Progenitor cell of endocrine pancreas (in vitro differentiated cells): ENCODE measurements around the gene KNG1. TPM values are rescaled to one million over a fixed set of nuclear protein-coding genes. Genes with fewer than 3 reads are reported as not detected.

Experiments
- DNase-seq: peaks from one replicate; pipeline ENCODE4 v3.0.0; 2021; ENCODE audit warnings: low spot score; ENCODE audit not compliant: unreplicated experiment
- H3K27ac Mint-ChIP-seq: 2 replicates; pipeline ENCODE4 v1.8.0; 2021; ENCODE audit warnings: mild to moderate bottlenecking, moderate library complexity, mixed read lengths
- H3K27me3 Mint-ChIP-seq: 2 replicates; pipeline ENCODE4 v1.8.0; 2021; ENCODE audit warnings: mixed read lengths
- H3K36me3 Mint-ChIP-seq: 2 replicates; pipeline ENCODE4 v1.8.0; 2022; ENCODE audit warnings: mixed read lengths; ENCODE audit not compliant: insufficient read depth
- H3K4me1 Mint-ChIP-seq: 2 replicates; pipeline ENCODE4 v1.8.0; 2021; ENCODE audit warnings: low read depth, mixed read lengths
- H3K4me3 Mint-ChIP-seq: 2 replicates; pipeline ENCODE4 v1.8.0; 2021; ENCODE audit warnings: low read depth, mild to moderate bottlenecking, moderate library complexity, mixed read lengths
- H3K9me3 Mint-ChIP-seq: 2 replicates; pipeline ENCODE4 v1.8.0; 2021; ENCODE audit warnings: low read depth, mixed read lengths
- total RNA-seq: library from RNA; stranded (reverse); gene quantifications from 2 replicates; pipeline ENCODE4 v1.2.1, GENCODE V29; 2021
- TF ChIP-seq, protein P1 (sequence below): fragments of 200-600 bp; sonication (generic); IDR thresholded peaks from one replicate; pipeline ENCODE4 v1.5.0; 2021; ENCODE audit warnings: antibody characterized with exemption, mild to moderate bottlenecking; ENCODE audit not compliant: unreplicated experiment

Gene KNG1
- total RNA-seq, 1 donor from 2014 or later = not detected

DNA sequence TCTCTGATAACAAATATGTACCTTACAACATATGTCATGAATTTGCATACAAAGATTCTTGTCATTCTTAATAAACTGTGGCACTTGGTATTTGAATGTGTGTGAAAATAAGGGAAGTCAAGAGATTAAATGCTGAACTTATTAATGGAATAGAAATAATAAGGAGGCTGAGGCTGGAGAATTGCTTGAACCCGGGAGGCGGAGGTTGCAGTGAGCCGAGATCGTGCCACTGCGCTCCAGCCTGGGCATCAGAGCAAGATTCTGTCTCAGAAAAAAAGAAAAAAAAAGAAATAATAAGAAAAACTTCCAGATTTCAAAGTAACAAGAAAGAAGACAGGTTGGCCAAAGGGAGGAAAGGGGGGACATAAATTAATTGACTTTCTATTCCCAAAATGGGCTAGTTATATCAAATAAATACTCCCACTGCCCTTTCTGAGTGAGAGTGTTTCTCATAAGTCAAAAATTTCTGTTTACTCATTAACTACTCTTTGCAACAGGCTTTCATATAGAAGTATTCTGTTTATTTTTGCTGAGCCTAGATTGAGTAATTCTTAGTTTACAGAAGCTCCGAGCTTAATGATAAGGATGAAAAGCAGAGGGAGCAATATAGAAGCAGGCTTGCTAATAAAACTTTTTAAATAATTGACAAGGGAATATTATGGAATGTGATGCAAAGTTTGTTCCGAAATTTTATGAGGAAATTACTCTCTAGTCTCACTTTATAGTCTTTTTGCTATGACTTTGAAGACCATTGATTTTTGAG is 25.6 kb downstream of the KNG1 start:
- peaks cover 9% of the 10 kb centered on the region for H3K27me3 Mint-ChIP-seq
- H3K36me3 Mint-ChIP-seq = no peaks in the 10 kb centered on the region
- H3K4me3 Mint-ChIP-seq = no peak overlapping the region
- no peak for DNase-seq
- peaks cover 19% of the 10 kb centered on the region for H3K4me1 Mint-ChIP-seq
- TF ChIP-seq, protein P1, sequence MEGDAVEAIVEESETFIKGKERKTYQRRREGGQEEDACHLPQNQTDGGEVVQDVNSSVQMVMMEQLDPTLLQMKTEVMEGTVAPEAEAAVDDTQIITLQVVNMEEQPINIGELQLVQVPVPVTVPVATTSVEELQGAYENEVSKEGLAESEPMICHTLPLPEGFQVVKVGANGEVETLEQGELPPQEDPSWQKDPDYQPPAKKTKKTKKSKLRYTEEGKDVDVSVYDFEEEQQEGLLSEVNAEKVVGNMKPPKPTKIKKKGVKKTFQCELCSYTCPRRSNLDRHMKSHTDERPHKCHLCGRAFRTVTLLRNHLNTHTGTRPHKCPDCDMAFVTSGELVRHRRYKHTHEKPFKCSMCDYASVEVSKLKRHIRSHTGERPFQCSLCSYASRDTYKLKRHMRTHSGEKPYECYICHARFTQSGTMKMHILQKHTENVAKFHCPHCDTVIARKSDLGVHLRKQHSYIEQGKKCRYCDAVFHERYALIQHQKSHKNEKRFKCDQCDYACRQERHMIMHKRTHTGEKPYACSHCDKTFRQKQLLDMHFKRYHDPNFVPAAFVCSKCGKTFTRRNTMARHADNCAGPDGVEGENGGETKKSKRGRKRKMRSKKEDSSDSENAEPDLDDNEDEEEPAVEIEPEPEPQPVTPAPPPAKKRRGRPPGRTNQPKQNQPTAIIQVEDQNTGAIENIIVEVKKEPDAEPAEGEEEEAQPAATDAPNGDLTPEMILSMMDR = no peak
- no peak overlapping the region for H3K27ac Mint-ChIP-seq
- peaks cover 4% of the 10 kb centered on the region for H3K9me3 Mint-ChIP-seq

DNA sequence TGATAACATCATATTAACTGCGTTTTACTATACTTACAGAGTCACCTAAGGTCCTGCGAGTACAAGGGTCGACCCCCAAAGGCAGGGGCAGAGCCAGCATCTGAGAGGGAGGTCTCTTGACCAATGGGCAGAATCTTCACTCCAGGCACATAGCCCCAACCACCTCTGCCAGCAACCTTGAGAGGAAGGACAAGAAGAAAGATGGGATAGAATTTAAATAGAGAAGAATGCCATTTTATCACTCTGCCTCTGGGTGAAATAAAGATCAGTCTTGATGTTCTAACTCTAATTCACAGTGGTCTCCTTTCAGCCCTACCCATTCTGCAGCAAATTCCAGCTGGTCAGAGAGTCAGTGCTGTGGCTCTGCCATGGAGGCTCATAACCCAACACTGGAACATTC is 26.5 kb downstream of the KNG1 start:
- no peaks in the 10 kb centered on the region for H3K36me3 Mint-ChIP-seq
- no peak overlapping the region for H3K4me3 Mint-ChIP-seq
- peaks cover 9% of the 10 kb centered on the region for H3K27me3 Mint-ChIP-seq
- H3K9me3 Mint-ChIP-seq = peaks cover 4% of the 10 kb centered on the region
- H3K27ac Mint-ChIP-seq = no peak overlapping the region
- DNase-seq = no peak
- peaks cover 19% of the 10 kb centered on the region for H3K4me1 Mint-ChIP-seq
- TF ChIP-seq, protein P1 = no peak

DNA sequence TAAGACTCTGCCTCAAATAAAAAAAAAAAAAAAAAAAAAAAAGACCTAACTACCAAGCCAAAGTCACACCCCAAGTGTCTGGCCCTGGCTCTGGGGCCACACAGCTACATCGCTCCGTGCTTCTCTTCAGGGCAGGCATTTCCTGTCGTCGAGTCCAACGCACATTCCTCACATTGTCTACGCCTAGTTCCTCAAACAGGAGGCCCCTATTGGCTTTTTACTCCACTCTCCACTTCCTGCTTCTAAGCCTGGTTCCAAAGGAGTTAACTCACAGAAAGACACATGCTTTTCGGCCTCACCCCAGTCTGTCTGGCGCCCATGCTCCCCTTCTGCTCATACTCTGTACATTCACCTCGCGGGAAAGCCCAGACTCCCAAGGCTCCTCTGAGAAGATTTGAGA is 28.8 kb downstream of the KNG1 start:
- Mint-ChIP-seq H3K4me1 (peaks cover 19% of the 10 kb centered on the region), H3K4me3 (no peak overlapping the region), H3K27me3 (no peaks in the 10 kb centered on the region), H3K27ac (peak overlapping the region; percentile 37), H3K9me3 (peaks cover 4% of the 10 kb centered on the region), H3K36me3 (no peaks in the 10 kb centered on the region)
- no peak for DNase-seq
- TF ChIP-seq, protein P1 = no peak

DNA sequence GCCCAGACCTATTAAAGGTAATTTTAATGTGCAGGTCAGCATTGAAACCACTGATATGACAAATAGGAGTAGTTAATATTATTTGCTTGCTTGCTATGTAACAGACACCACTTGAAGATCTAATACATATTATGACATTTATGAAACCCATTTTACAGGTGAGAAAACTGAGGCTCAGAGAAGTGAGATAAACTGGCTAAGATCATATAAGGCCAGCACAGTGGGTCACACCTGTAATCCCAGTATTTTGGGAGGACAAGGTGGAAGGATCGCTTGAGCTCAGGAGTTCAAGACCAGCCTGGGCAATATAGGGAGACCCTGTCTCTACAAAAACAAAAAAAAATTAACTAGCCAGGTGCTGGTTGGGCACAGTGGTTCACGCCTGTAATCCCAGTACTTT is 33.2 kb downstream of the KNG1 start:
- Mint-ChIP-seq H3K4me3 (no peak overlapping the region), H3K27ac (no peak overlapping the region), H3K36me3 (no peaks in the 10 kb centered on the region), H3K4me1 (peaks cover 3% of the 10 kb centered on the region), H3K9me3 (peaks cover 4% of the 10 kb centered on the region), H3K27me3 (peaks cover 8% of the 10 kb centered on the region)
- DNase-seq = no peak
- TF ChIP-seq, protein P1 = no peak

DNA sequence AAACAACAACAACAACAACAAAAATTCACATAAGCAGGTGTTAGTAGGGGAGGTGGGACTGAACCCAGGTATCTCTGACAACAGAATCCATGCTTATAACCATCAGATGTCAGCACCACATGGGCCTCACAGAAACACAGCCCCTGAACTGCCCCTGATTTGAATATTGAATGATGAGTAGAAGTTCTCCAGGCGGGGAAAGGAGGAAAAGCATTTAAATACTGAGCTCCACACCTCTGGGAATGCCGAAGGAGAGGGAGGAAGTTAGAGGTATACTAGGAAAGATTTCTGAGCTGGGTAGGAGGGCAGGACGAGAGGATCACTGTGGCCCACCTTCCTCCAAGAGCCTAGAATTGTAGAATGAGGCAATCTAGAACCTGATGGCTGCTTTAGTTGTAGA is 34.3 kb downstream of the KNG1 start:
- H3K9me3 Mint-ChIP-seq = no peaks in the 10 kb centered on the region
- H3K27me3 Mint-ChIP-seq = peaks cover 15% of the 10 kb centered on the region
- no peak overlapping the region for H3K4me3 Mint-ChIP-seq
- TF ChIP-seq, protein P1 = no peak
- no peaks in the 10 kb centered on the region for H3K36me3 Mint-ChIP-seq
- no peak overlapping the region for H3K27ac Mint-ChIP-seq
- no peaks in the 10 kb centered on the region for H3K4me1 Mint-ChIP-seq
- DNase-seq = no peak
